Islet of Langerhans (tissue), 1 donor: ENCODE data around the gene ARHGAP26.
"Not testable (repeated sequence)": the region's sequence is repeated elsewhere in the genome, so short reads cannot be mapped to it uniquely, and the experiment has no call there.

Source experiments
- FAIRE-seq: peaks from one replicate; lab custom pipeline; 2011; peaks lifted over from hg19 to GRCh38; lab: Jason Lieb, UNC

ARHGAP26 gene

GRCh38 chr5:142906863-142907671 is 136.9 kb downstream of the ARHGAP26 start:
- FAIRE-seq = no peak

- FAIRE-seq = no peak
These were observed 138.5 kb downstream of the ARHGAP26 start for GRCh38 chr5:142908659-142909058.

GRCh38 chr5:142910128-142910527 is 140.0 kb downstream of the ARHGAP26 start:
- FAIRE-seq = no peak

- no peak for FAIRE-seq
These were observed 141.0 kb downstream of the ARHGAP26 start for GRCh38 chr5:142911170-142911569.

GRCh38 chr5:142911775-142912174 is 141.6 kb downstream of the ARHGAP26 start:
- no peak for FAIRE-seq

- FAIRE-seq = no peak
These were observed 143.7 kb downstream of the ARHGAP26 start for GRCh38 chr5:142913728-142914338.

- FAIRE-seq = no peak
These were observed 144.9 kb downstream of the ARHGAP26 start for GRCh38 chr5:142915038-142915437.

GRCh38 chr5:142915813-142916424 is 145.7 kb downstream of the ARHGAP26 start:
- FAIRE-seq = no peak

GRCh38 chr5:142918959-142919635 is 148.9 kb downstream of the ARHGAP26 start:
- FAIRE-seq = no peak

- no peak for FAIRE-seq
These were observed 150.9 kb downstream of the ARHGAP26 start for GRCh38 chr5:142920849-142921612.

- FAIRE-seq = peak; percentile 99
These were observed 152.2 kb downstream of the ARHGAP26 start for GRCh38 chr5:142922223-142922952.

GRCh38 chr5:142924135-142924883 is 154.1 kb downstream of the ARHGAP26 start:
- FAIRE-seq = no peak

GRCh38 chr5:142925795-142926194 is 155.6 kb downstream of the ARHGAP26 start:
- no peak for FAIRE-seq

GRCh38 chr5:142926549-142926948 is 156.4 kb downstream of the ARHGAP26 start:
- FAIRE-seq = no peak

- FAIRE-seq = not testable (repeated sequence)
These were observed 158.8 kb downstream of the ARHGAP26 start for GRCh38 chr5:142928999-142929398.

GRCh38 chr5:142929587-142929986 is 159.4 kb downstream of the ARHGAP26 start:
- no peak for FAIRE-seq

GRCh38 chr5:142930395-142931110 is 160.4 kb downstream of the ARHGAP26 start:
- no peak for FAIRE-seq

- no peak for FAIRE-seq
These were observed 161.9 kb downstream of the ARHGAP26 start for GRCh38 chr5:142931896-142932686.
